Muscle of arm (tissue), 12 donors: ENCODE data around the gene HTR3C. TPM values are rescaled to one million over a fixed set of nuclear protein-coding genes. Genes with fewer than 3 reads are reported as not detected.

Experiments used
- DNase-seq: peaks from one replicate; pipeline ENCODE4 v3.0.0-alpha.2; 2013
- polyA plus RNA-seq, 12 donors: library from polyadenylated mRNA; unstranded; fragments of 120-200 nt; gene quantifications; one replicate each; pipeline ENCODE4 v1.2.1, GENCODE V29; 2013; ENCODE audit not compliant: insufficient read length in 12 of 12

HTR3C gene
- polyA plus RNA-seq, 12 donors = not detected

DNA sequence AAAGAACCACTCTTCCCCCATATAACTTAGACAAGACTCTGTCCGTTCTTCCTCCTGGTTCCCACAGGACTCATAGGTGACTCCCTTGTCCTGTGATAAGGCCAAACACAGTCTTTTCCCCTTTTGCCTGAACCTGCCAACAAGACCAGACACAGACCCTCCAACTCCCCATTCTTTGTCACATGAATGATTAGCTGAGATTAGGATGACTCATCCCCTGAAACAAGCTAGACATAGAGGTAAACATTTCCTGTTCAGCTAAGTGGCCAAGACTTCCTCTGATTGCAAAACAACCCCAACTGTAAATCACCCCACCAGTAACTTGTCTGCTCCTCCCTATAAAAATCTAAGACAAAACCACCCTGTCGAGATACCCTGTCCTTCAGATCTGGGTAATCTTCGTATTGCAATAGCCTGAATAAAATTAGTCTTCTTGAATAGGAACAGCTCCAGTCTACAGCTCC, 32.6 kb downstream of the HTR3C start:
- DNase-seq = no peak

DNA sequence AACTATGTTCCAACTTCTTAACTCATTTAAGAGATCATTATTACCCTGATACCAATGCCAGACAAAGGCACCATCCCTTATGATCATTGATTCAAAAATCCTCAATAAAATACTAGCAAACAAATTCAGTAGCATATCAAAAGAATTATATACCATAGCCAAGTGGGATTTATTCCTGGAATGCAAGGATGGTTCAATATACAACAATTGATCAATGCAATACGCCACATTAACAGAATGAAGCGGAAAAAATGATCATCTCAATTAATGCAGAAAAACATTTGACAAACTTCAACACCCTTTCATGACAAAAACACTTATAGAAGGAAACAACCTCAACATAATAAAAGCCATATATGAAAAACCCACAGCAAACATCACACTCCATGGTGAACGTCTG, 39.4 kb downstream of the HTR3C start:
- DNase-seq = no peak

DNA sequence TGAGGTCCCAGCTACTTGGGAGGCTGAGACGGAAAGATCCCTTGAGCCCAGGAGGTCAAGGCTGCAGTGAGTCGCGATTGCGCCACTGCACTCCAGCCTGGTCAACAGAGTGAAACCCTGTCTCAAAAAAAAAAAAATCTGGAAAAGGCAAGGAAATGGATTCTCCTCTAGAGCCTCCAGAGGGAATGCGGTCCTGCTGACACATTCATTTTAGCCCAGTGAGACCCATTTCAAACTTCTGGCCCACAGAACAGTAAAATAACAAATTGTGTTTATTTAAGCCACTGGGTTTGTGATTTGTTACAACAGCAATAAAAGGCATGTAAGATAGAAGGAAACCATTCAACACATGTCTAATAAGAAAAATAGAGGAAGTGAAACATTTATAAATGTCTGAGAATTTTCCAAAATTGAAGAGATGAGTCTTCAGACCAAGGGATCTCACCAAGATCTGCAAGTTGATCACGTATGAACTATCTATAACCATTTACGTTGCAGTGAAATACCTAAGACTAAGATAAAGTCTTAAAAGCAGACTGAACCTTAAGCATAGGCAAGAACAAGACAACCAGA, 44.0 kb downstream of the HTR3C start, which contains the start of gene HTR3E:
Gene HTR3E (plus strand): TSS at position 254 of the 573 bp plus-strand sequence. CDS start 466 bp downstream, outside the sequence.
- no peak for DNase-seq

GRCh38 chr3:184097556-184097955, 44.7 kb downstream of the HTR3C start:
- no peak for DNase-seq

DNA sequence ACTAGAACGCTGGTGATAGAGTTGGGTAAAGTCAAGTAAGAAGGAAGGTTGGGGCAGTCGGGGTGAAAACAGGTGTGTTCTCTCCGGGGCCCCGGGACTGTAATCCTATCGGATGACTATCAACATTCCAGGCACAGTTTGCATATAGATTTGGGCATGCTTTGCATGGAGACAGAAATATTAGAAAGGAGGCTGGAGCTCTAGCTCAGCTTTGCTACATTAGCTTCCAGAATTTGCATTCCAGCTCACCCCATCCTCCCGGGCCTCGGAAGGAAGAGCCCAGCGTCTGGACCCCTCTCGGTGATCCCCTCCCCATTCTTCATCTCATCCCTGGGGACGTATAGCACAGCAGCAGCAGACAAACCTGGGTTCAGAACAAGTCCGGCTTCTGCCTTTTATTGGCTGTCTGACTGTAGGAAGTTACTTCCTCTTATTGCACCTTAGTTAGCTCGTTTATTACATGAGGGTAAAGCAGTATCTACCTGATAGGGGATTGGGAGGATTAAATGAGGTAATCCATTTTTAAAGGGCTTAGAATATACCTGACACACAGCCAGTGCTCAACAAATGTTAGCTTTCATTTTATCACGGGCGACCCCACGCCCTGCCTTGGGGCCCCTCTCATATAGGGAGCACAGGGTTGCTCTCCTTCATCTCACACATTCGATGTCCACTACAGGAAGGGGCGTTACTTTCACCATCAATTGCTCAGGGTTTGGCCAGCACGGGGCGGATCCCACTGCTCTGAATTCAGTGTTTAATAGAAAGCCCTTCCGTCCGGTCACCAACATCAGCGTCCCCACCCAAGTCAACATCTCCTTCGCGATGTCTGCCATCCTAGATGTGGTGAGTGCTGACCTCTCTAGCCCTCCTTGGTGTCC, 47.2 kb downstream of the HTR3C start:
- DNase-seq = no peak

Other genes starting within 250 kb of the HTR3C start
- 10 to 100 TPM in 11 of 12 donors, not detected in 1; 11.8 to 35.4 (median 22.8) TPM for gene MAP6D1, start 227.5 kb upstream of the HTR3C start, polyA plus RNA-seq
- 10 to 100 TPM in 11 of 12 donors, not detected in 1; 29.4 to 72.3 (median 31.5) TPM for gene PARL, start 168.2 kb upstream of the HTR3C start, polyA plus RNA-seq
- 10 to 100 TPM in 11 of 12 donors, not detected in 1; 17.0 to 42.6 (median 25.5) TPM for gene ABCC5, start 35.2 kb upstream of the HTR3C start, polyA plus RNA-seq
- gene HTR3D, start 21.3 kb upstream of the HTR3C start, polyA plus RNA-seq = not detected
- under 1 TPM in 2 of 12 donors, not detected in 10; 0.09 to 0.21 TPM for gene HTR3E, start 44.0 kb downstream of the HTR3C start, polyA plus RNA-seq
- 10 to 100 TPM in 11 of 12 donors, not detected in 1; 32.5 to 47.9 (median 36.3) TPM for gene EIF2B5, start 82.3 kb downstream of the HTR3C start, polyA plus RNA-seq
- gene DVL3, start 102.3 kb downstream of the HTR3C start, polyA plus RNA-seq = 100 to 1,000 TPM in 1 of 12 donors, 10 to 100 TPM in 10, not detected in 1; 65.3 to 104 (median 83.6) TPM
- 100 to 1,000 TPM in 11 of 12 donors, not detected in 1; 170 to 233 (median 199) TPM for gene AP2M1, start 121.8 kb downstream of the HTR3C start, polyA plus RNA-seq
- gene ABCF3, start 133.2 kb downstream of the HTR3C start, polyA plus RNA-seq = 10 to 100 TPM in 11 of 12 donors, not detected in 1; 35.8 to 55.4 (median 43.2) TPM
- 1 to 10 TPM in 1 of 12 donors, under 1 TPM in 10, not detected in 1; 0.18 to 3.1 (median 0.43) TPM for gene VWA5B2, start 176.5 kb downstream of the HTR3C start, polyA plus RNA-seq
- 10 to 100 TPM in 11 of 12 donors, not detected in 1; 19.4 to 37.9 (median 22.4) TPM for gene ALG3, start 195.9 kb downstream of the HTR3C start, polyA plus RNA-seq
- 1 to 10 TPM in 9 of 12 donors, under 1 TPM in 1, not detected in 2; 0.84 to 2.5 (median 1.4) TPM for gene EEF1AKMT4, start 196.6 kb downstream of the HTR3C start, polyA plus RNA-seq
- under 1 TPM in 4 of 12 donors, not detected in 8; 0.12 to 0.34 (median 0.15) TPM for gene CAMK2N2, start 208.5 kb downstream of the HTR3C start, polyA plus RNA-seq
- gene ECE2, start 223.0 kb downstream of the HTR3C start, polyA plus RNA-seq = under 1 TPM in 1 of 12 donors, not detected in 11; 0.43 TPM
- gene PSMD2, start 246.2 kb downstream of the HTR3C start, polyA plus RNA-seq = 100 to 1,000 TPM in 11 of 12 donors, not detected in 1; 144 to 202 (median 165) TPM